Neural progenitor cell (in vitro differentiated cells): ENCODE measurements around the gene LMBR1L. TPM values are rescaled to one million over a fixed set of nuclear protein-coding genes. Genes with fewer than 3 reads are reported as not detected.

ENCODE experiments used
- DNase-seq: peaks from one replicate; pipeline ENCODE4 v3.0.0-alpha.2; 2016; ENCODE audit warnings: low spot score
- H2AFZ ChIP-seq: fragments of 200-600 bp; sonication (generic); replicated peaks from 2 replicates; pipeline ENCODE4 v1.6.1; 2016; ENCODE audit warnings: antibody characterized with exemption
- H3F3A ChIP-seq: fragments of 200-600 bp; sonication (generic); 2 replicates; pipeline ENCODE4 v1.6.1; 2016; ENCODE audit warnings: antibody characterized with exemption, low read depth
- H3K27ac ChIP-seq: fragments of 200-600 bp; sonication (generic); 2 replicates; pipeline ENCODE4 v1.5.1; 2016; ENCODE audit warnings: mild to moderate bottlenecking
- H3K27me3 ChIP-seq: fragments of 200-600 bp; sonication (generic); 2 replicates; pipeline ENCODE4 v1.6.1; 2016; ENCODE audit warnings: mild to moderate bottlenecking, moderate library complexity
- H3K36me3 ChIP-seq: fragments of 200-600 bp; sonication (generic); 2 replicates; pipeline ENCODE4 v1.5.1; 2016
- H3K4me1 ChIP-seq: fragments of 200-600 bp; sonication (generic); 2 replicates; pipeline ENCODE4 v1.6.1; 2016; ENCODE audit warnings: mixed run types
- H3K4me2 ChIP-seq: fragments of 200-600 bp; sonication (generic); 2 replicates; pipeline ENCODE4 v1.6.1; 2016
- H3K4me3 ChIP-seq: fragments of 200-600 bp; sonication (generic); 2 replicates; pipeline ENCODE4 v1.5.1; 2016
- H3K79me2 ChIP-seq: fragments of 200-600 bp; sonication (generic); 2 replicates; pipeline ENCODE4 v1.6.1; 2016; ENCODE audit warnings: low read depth
- H3K9ac ChIP-seq: fragments of 200-600 bp; sonication (generic); 2 replicates; pipeline ENCODE4 v1.6.1; 2016
- H3K9me3 ChIP-seq: fragments of 200-600 bp; sonication (generic); 2 replicates; pipeline ENCODE4 v1.5.1; 2016; ENCODE audit warnings: low read depth
- H4K20me1 ChIP-seq: fragments of 200-600 bp; sonication (generic); 2 replicates; pipeline ENCODE4 v1.6.1; 2016; ENCODE audit warnings: low read depth
- H3K27ac Mint-ChIP-seq: 3 replicates; pipeline ENCODE4 v1.8.0; 2021; ENCODE audit warnings: mixed read lengths
- H3K27me3 Mint-ChIP-seq: 2 replicates; pipeline ENCODE4 v1.8.0; 2022; ENCODE audit warnings: low read depth, mild to moderate bottlenecking, inconsistent platforms, moderate library complexity, mixed read lengths; ENCODE audit not compliant: insufficient read depth
- H3K36me3 Mint-ChIP-seq: 3 replicates; pipeline ENCODE4 v1.8.0; 2021; ENCODE audit warnings: mixed read lengths
- H3K4me1 Mint-ChIP-seq: 3 replicates; pipeline ENCODE4 v1.8.0; 2021; ENCODE audit warnings: mixed read lengths
- H3K4me3 Mint-ChIP-seq: 3 replicates; pipeline ENCODE4 v1.8.0; 2021; ENCODE audit warnings: mild to moderate bottlenecking, moderate library complexity, mixed read lengths
- H3K9me3 Mint-ChIP-seq: 3 replicates; pipeline ENCODE4 v1.8.0; 2020; ENCODE audit warnings: mixed read lengths
- EZH2 ChIP-seq: fragments of 200-600 bp; sonication (generic); IDR thresholded peaks from 2 replicates; pipeline ENCODE4 v1.6.1; 2017; ENCODE audit warnings: antibody characterized with exemption, mild to moderate bottlenecking, moderate library complexity
- EZH2phosphoT487 ChIP-seq: fragments of 200-600 bp; sonication (generic); IDR thresholded peaks from 2 replicates; pipeline ENCODE4 v1.6.1; 2017; ENCODE audit warnings: antibody characterized with exemption
- total RNA-seq: library from RNA; depleted of rRNA; stranded (reverse); fragments of >200 nt; gene quantifications from 2 replicates; pipeline ENCODE4 v1.2.3, GENCODE V29; 2015; ENCODE audit warnings: low replicate concordance
- TF ChIP-seq, protein P1 (sequence below): fragments of 200-600 bp; sonication (generic); IDR thresholded peaks from 2 replicates; pipeline ENCODE4 v1.5.1; 2017; ENCODE audit warnings: antibody characterized with exemption, mild to moderate bottlenecking

Gene LMBR1L
- total RNA-seq, 1 donor from 2014 or later, result 32.7 TPM

DNA sequence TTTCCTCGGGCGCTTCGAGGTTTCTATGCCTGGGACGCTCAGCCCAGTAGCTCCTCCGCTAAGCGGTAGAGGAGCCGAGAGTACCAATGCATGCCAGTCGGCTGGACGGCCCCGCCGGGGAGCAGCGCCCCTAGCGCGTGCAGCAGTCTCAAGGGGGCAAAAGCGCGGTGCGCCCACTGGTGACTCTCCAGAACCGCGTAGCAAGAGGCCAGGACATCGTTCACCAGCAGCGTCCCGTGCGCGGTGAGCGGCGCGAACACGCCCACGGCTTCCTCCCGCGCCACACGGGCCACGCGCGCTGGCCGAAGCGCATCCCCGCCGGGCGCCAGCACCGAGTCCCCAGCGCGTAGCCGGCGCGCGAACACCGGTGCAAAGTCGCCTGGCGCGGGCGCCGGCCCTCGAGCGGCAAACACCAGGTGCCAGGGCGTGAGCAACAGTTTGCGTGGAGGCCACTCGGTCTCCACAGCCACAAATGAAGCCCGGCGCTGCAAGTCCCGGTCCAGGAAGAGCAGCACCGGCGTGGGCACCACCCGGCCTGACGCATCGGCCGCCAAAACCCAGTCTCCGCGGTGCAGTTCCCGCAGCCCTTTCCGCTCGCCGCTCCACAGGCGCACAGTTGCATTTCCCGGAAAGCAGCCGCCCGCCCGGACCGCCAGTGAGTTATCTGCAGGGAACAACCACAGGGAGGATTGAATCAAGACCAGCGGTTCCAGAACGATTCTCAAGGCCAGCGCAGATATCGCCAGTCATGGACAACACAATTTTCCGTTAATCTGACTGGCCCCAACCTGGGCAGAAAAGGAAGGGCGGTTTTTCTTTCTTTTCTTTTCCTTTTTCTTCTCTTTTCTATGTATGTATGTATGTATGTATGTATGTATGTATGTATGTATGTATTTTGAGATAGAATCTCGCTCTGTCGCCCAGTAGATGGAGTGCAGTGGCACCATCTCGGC lies 20.6 kb downstream of the LMBR1L start:
- peaks cover 48% of the 10 kb centered on the region for H3K4me1 Mint-ChIP-seq
- H3K9me3 Mint-ChIP-seq, result peaks cover 2% of the 10 kb centered on the region
- H3K4me2 ChIP-seq, result peak overlapping the region; percentile 68
- peak overlapping the region; percentile 80 for H3K4me3 Mint-ChIP-seq
- peaks cover 100% of the 10 kb centered on the region for H3K27me3 ChIP-seq
- peak overlapping the region; percentile 76 for H3K27ac Mint-ChIP-seq
- H3K36me3 Mint-ChIP-seq, result peaks cover 3% of the 10 kb centered on the region
- no peak overlapping the region for H3K9ac ChIP-seq
- peak; percentile 99 for TF ChIP-seq EZH2
- TF ChIP-seq, protein P1, sequence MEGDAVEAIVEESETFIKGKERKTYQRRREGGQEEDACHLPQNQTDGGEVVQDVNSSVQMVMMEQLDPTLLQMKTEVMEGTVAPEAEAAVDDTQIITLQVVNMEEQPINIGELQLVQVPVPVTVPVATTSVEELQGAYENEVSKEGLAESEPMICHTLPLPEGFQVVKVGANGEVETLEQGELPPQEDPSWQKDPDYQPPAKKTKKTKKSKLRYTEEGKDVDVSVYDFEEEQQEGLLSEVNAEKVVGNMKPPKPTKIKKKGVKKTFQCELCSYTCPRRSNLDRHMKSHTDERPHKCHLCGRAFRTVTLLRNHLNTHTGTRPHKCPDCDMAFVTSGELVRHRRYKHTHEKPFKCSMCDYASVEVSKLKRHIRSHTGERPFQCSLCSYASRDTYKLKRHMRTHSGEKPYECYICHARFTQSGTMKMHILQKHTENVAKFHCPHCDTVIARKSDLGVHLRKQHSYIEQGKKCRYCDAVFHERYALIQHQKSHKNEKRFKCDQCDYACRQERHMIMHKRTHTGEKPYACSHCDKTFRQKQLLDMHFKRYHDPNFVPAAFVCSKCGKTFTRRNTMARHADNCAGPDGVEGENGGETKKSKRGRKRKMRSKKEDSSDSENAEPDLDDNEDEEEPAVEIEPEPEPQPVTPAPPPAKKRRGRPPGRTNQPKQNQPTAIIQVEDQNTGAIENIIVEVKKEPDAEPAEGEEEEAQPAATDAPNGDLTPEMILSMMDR, result peak; percentile 58
- TF ChIP-seq EZH2phosphoT487, result peak; percentile 98
- peaks cover 72% of the 10 kb centered on the region for H3K27me3 Mint-ChIP-seq
- H3K9me3 ChIP-seq, result no peaks in the 10 kb centered on the region
- no peaks in the 10 kb centered on the region for H3K36me3 ChIP-seq
- H3F3A ChIP-seq, result peaks cover 46% of the 10 kb centered on the region
- H3K27ac ChIP-seq, result no peak overlapping the region
- H2AFZ ChIP-seq, result peak overlapping the region; percentile 26
- H3K79me2 ChIP-seq, result no peaks in the 10 kb centered on the region
- peaks cover 27% of the 10 kb centered on the region for H4K20me1 ChIP-seq
- DNase-seq, result peak; percentile 74
- H3K4me3 ChIP-seq, result peak overlapping the region; percentile 36
- H3K4me1 ChIP-seq, result peaks cover 39% of the 10 kb centered on the region

DNA sequence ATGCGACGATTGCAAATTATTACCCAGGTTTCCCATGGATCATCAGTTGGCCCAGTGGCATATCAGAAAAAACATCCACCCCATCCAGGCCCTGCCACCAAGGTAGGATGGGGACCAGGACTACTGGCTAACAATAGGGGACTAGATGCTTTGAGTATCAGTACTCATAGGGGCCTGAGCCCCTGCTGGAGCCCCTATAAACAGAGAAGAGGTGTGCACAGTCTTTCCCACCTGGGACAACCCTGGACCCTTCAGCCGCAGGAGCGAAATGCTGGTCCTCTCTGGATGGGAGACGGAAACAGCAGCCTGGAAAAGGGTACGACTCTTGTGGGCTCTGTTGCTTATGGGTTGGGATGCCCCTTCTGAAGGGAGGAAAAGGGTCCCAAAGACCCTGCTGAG lies 21.7 kb downstream of the LMBR1L start:
- peaks cover 39% of the 10 kb centered on the region for H3F3A ChIP-seq
- H3K4me3 Mint-ChIP-seq, result peak overlapping the region; percentile 43

DNA sequence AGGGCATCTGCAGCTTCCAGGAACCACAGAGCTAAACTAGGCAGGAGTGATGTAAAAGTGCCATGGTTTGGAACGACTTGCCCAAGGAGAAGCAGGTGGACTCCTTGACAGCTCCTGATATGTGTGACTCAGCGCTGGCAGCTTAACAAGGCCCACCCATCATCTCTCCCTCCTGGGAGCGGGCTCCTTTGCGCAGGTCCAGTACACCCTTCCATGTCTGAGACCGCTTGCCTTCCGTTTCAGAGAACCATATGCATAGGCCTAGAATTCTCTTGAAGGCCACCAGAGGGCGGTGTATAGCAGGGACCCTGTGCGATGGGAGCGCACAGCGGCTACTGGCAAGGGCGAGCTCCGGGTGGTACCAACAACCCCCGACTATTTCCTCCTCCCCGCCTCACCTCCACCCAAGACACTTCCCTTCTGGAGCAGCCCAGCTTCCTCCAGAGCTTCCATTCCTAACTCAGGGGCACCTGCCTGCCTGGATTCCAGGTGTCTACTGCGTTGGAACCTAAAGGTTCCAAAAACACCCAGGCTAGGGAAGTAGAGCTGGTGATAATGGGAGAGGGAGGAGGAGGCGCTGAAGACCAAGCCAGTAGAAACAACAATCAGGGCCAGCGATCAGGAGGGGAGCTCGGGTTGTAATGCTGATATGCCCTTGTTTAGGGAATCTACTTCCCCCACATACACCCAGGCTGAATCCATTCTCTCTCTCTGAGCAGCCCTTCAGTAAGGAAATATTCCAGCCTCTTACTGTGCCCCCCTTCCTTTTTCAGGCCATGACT lies 22.3 kb downstream of the LMBR1L start:
- no peak overlapping the region for H3K27ac ChIP-seq
- H3K4me3 Mint-ChIP-seq, result peak overlapping the region; percentile 43
- H3K9ac ChIP-seq, result no peak overlapping the region
- H3K4me3 ChIP-seq, result no peak overlapping the region
- H3K9me3 Mint-ChIP-seq, result peaks cover 2% of the 10 kb centered on the region
- H3K27ac Mint-ChIP-seq, result no peak overlapping the region
- H3K4me1 ChIP-seq, result peaks cover 22% of the 10 kb centered on the region
- peak; percentile 85 for TF ChIP-seq EZH2
- TF ChIP-seq, protein P1, result peak; percentile 92
- TF ChIP-seq EZH2phosphoT487, result peak; percentile 56
- peaks cover 58% of the 10 kb centered on the region for H3K27me3 Mint-ChIP-seq
- no peaks in the 10 kb centered on the region for H3K36me3 ChIP-seq
- no peaks in the 10 kb centered on the region for H3K79me2 ChIP-seq
- peak; percentile 85 for DNase-seq
- peaks cover 37% of the 10 kb centered on the region for H3K4me1 Mint-ChIP-seq
- H4K20me1 ChIP-seq, result peaks cover 13% of the 10 kb centered on the region
- H2AFZ ChIP-seq, result no peak overlapping the region
- H3K27me3 ChIP-seq, result peaks cover 83% of the 10 kb centered on the region
- H3K36me3 Mint-ChIP-seq, result no peaks in the 10 kb centered on the region
- peak overlapping the region; percentile 65 for H3K4me2 ChIP-seq
- H3K9me3 ChIP-seq, result no peaks in the 10 kb centered on the region
- peaks cover 37% of the 10 kb centered on the region for H3F3A ChIP-seq

More for the DNA sequence above, 21.7 kb downstream of the LMBR1L start:
- Mint-ChIP-seq H3K27ac (no peak overlapping the region), H3K36me3 (no peaks in the 10 kb centered on the region), H3K4me1 (peaks cover 43% of the 10 kb centered on the region), H3K9me3 (peaks cover 2% of the 10 kb centered on the region), H3K27me3 (peaks cover 64% of the 10 kb centered on the region)
- TF ChIP-seq EZH2phosphoT487 (no peak), EZH2 (no peak)
- TF ChIP-seq, protein P1, result no peak
- Histone ChIP-seq H3K9ac (no peak overlapping the region), H3K36me3 (no peaks in the 10 kb centered on the region), H3K4me1 (peaks cover 28% of the 10 kb centered on the region), H4K20me1 (peaks cover 17% of the 10 kb centered on the region), H3K27me3 (peaks cover 89% of the 10 kb centered on the region), H2AFZ (no peak overlapping the region), H3K4me2 (no peak overlapping the region), H3K27ac (no peak overlapping the region), H3K4me3 (no peak overlapping the region), H3K9me3 (no peaks in the 10 kb centered on the region), H3K79me2 (no peaks in the 10 kb centered on the region)
- DNase-seq, result no peak
